GM12875 (cell line): ENCODE results near the gene TBC1D21.

ENCODE experiments used
- H3K4me3 ChIP-seq: one replicate; pipeline ENCODE4 v1.5.1; 2011; ENCODE audit warnings: low read depth, low read length, control low read depth
- CTCF ChIP-seq: IDR thresholded peaks from 2 replicates; pipeline ENCODE4 v1.5.1; 2011; ENCODE audit warnings: low read depth, mild to moderate bottlenecking, control low read depth, inconsistent platforms, low read length, moderate library complexity, borderline replicate concordance; ENCODE audit not compliant: insufficient read depth

TBC1D21 gene

DNA sequence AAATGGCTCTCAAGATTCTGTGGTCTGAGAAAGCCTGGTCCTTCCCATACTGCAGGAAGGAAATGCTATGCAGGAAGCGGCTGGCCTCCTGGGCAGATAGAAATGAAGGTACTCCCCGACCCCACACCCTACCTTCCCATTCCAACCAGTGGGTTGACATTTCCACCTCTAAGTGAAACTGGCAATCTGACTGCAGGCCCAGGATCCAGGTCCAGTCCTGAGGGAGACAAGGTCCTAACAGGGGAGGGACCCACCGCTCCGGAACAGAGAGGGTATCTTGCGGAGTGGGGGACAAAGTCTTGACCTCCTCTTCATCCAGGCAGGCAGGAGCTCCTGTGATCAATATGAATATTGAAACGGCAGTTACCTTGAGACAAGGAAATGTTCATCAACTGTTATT lies 46.3 kb downstream of the TBC1D21 start:
- no peak for TF ChIP-seq CTCF
- H3K4me3 ChIP-seq = no peak overlapping the region

GRCh38 chr15:73921254-73921925 lies 48.0 kb downstream of the TBC1D21 start:
- no peak for TF ChIP-seq CTCF

DNA sequence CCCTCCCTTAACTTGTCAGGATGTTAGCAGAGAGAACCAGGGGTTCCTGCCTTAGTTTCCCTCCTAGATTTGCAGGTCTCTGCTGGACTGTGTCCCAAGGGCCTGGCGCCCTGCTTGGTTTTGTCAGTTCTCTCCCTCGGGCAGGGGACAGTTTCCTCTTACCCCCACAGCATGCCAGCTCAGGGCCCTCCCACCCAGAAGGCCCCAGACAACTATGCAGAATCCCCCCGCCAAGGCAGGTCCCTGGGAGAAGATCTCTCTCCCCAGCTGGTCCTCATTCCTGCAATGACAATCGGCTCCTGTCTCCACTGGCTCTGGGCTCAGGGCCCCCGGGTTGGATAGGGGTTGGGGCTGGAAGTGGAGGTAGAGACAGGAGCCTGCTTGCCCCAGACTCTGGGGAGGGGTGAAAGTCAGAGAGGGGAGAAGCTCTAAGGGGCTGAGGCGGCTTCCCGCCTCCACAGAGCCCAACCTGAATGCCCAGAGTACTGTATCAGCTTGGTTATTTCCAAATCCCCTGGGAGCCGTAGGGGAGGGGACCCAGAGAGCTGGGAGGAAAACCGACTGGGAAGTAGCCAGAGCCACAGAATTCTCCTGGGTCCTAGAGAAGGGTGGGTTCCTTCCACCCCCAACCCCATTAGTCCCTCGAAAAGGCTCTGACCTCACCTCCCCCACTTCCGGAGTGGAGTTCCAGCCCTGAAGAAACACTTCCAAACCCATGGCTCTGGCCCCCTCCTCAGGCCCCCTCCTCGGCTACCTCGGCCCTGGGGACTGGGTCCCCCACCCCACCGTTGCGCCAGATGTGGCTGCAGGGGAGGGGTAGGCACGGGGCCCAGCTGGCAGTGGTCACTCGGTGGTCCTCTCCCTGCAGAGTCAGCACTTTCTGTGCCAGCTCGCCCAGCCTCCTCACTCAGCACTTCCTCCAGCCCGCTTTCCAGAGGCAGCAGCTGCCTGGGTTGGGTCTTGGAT lies 49.1 kb downstream of the TBC1D21 start:
- H3K4me3 ChIP-seq = no peak overlapping the region

More at GRCh38 chr15:73921254-73921925, 48.0 kb downstream of the TBC1D21 start:
- no peak overlapping the region for H3K4me3 ChIP-seq

GRCh38 chr15:73923156-73923487 lies 49.8 kb downstream of the TBC1D21 start:
- no peak overlapping the region for H3K4me3 ChIP-seq
- no peak for TF ChIP-seq CTCF

More for the DNA sequence above, 49.1 kb downstream of the TBC1D21 start:
- TF ChIP-seq CTCF = no peak

DNA sequence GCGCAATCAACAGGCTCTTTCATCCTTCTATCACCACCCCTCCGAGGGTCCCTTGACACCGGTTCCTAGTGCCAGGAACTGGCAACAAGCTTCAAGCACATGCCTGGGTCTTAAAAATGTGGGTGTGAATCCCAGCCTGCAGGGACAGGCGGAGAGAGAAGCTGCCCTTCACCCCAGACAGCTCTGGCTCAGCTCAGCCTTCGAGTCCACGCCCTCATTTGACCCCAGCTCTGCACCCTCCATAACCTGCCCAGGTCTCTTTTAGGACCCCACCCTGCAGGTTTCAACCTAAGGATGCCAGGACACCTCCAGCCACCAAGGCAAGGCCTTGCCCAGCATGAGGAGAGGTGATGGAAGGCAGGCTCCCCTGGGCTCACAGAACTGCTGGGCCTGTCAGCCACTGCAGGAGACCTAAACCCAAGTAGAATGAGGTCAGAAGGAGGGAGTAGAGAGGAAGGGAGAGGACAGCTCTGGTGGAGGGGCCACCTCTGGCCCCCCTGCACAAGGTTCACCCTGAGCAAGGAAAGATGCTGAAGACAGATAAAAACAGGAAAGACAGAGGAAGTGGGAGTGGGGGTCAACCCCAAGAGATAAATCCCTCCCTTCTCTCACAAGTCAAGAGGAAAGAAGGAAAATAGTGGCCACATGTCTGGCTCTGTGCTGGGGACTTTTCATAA lies 50.3 kb downstream of the TBC1D21 start:
- TF ChIP-seq CTCF = no peak
- no peak overlapping the region for H3K4me3 ChIP-seq

DNA sequence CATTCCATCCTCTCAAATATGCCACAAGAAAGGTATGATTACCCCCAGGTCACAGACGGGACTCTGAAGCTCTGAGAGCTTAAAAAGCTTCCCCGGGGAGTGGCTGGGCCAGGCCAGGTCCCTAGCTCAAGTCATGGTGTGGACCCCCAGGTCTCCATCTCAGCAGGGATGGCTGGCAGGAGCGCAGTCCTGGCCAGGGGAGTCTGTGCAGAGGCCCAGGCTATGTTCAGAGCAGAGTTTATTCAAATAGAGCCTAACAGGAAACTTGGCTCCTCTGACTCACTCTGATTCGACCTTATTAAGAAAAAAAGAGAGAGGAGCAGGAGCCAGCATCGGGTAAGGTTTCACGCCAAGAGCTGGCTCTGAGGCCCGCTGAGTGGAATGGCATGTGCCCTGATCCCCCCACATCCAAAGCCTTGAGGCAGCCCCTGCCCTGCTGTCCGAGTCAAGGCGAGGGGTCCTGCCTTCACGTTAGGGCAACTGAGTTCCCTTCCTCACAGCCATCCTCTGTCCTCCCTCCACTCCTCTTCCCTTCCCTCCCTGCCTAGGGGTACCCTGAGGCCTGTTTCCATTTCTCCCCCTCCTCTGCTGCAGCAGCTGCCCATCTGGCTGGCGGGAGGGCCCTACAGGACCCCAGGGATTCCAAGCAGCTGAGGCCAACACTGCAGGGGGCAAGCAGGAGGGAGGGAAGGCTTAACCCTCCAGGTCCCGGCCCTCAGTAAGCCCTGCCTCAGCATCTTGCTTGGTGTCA lies 51.0 kb downstream of the TBC1D21 start:
- no peak overlapping the region for H3K4me3 ChIP-seq
- TF ChIP-seq CTCF = no peak
